K562 (cell line): ENCODE measurements around the gene INHBC. TPM values are rescaled to one million over a fixed set of nuclear protein-coding genes. Genes with fewer than 3 reads are reported as not detected.
A peak's percentile ranks its signal among the peaks of the same experiment; 100 is the strongest.

Source experiments
- ARNT ChIP-seq, 2 experiments: fragments of 450-650 bp; IDR thresholded peaks; 2 replicates each; pipeline ENCODE4 v1.6.1; 2016; ENCODE audit warnings: mild to moderate bottlenecking in 1 of 2
- ATF4 ChIP-seq: fragments of 450-650 bp; formaldehyde crosslinking; IDR thresholded peaks from 2 replicates; pipeline ENCODE4 v1.4.0; 2022; ENCODE audit warnings: mild to moderate bottlenecking, moderate library complexity
- BACH1 ChIP-seq: fragments of 200-800 bp; sonication (Bioruptor generic); IDR thresholded peaks from 2 replicates; pipeline ENCODE4 v1.6.1; 2016; ENCODE audit warnings: missing genetic modification characterization, missing compliant biosample characterization
- BHLHE40 ChIP-seq: IDR thresholded peaks from 2 replicates; pipeline ENCODE4 v1.6.1; 2011; ENCODE audit warnings: low read length, improper control_type of control experiment
- CEBPB ChIP-seq: fragments of 450-650 bp; IDR thresholded peaks from 2 replicates; pipeline ENCODE4 v1.6.1; 2016; ENCODE audit warnings: missing genetic modification characterization, missing compliant biosample characterization
- E2F3 ChIP-seq: fragments of 250-450 bp; sonication (Bioruptor Pico); IDR thresholded peaks from 2 replicates; pipeline ENCODE4 v1.4.0; 2020; ENCODE audit warnings: mild to moderate bottlenecking
- ETV5 ChIP-seq: sonication (generic); formaldehyde crosslinking; IDR thresholded peaks from 2 replicates; pipeline ENCODE4 v1.4.0; 2020; ENCODE audit warnings: low read depth, mild to moderate bottlenecking, missing genetic modification reagents
- LEF1 ChIP-seq: fragments of 450-650 bp; IDR thresholded peaks from 2 replicates; pipeline ENCODE4 v1.6.1; 2016; ENCODE audit warnings: mild to moderate bottlenecking
- MCM5 ChIP-seq: fragments of 450-650 bp; IDR thresholded peaks from 2 replicates; pipeline ENCODE4 v1.6.1; 2016; ENCODE audit warnings: low read depth
- NBN ChIP-seq: fragments of 450-650 bp; IDR thresholded peaks from 2 replicates; pipeline ENCODE4 v1.6.1; 2016; ENCODE audit warnings: low read depth, mild to moderate bottlenecking
- POLR3G ChIP-seq: IDR thresholded peaks from 2 replicates; pipeline ENCODE4 v1.6.1; 2011; ENCODE audit not compliant: insufficient read length, insufficient replicate concordance; ENCODE audit errors: extremely low read depth
- PURB ChIP-seq: sonication (generic); formaldehyde crosslinking; IDR thresholded peaks from 2 replicates; pipeline ENCODE4 v1.9.0; 2021; ENCODE audit warnings: low read depth, mild to moderate bottlenecking, missing genetic modification reagents
- RBM17 ChIP-seq: fragments of 200-400 bp; formaldehyde crosslinking; IDR thresholded peaks from 2 replicates; pipeline ENCODE4 v1.6.1; 2017; ENCODE audit warnings: low read depth, mild to moderate bottlenecking, low read length, borderline replicate concordance
- RBM34 ChIP-seq: fragments of 200-400 bp; formaldehyde crosslinking; IDR thresholded peaks from 2 replicates; pipeline ENCODE4 v1.6.1; 2018; ENCODE audit warnings: low read length, borderline replicate concordance; ENCODE audit not compliant: insufficient read depth
- SAFB2 ChIP-seq: fragments of 200-400 bp; formaldehyde crosslinking; IDR thresholded peaks from 2 replicates; pipeline ENCODE4 v1.6.1; 2018; ENCODE audit warnings: borderline replicate concordance, low read length, low read depth, moderate library complexity; ENCODE audit not compliant: severe bottlenecking
- TSC22D4 ChIP-seq: fragments of 450-650 bp; IDR thresholded peaks from 2 replicates; pipeline ENCODE4 v1.6.1; 2016; ENCODE audit warnings: missing genetic modification characterization, missing biosample characterization, control low read depth
- ZBTB26 ChIP-seq: fragments of 450-650 bp; formaldehyde crosslinking; IDR thresholded peaks from 2 replicates; pipeline ENCODE4 v1.4.0; 2022; ENCODE audit warnings: missing genetic modification characterization
- ZC3H11A ChIP-seq: IDR thresholded peaks from 2 replicates; pipeline ENCODE4 v1.6.1; 2012; ENCODE audit warnings: low read depth, low read length, improper control_type of control experiment
- ZNF316 ChIP-seq: fragments of 450-650 bp; IDR thresholded peaks from 2 replicates; pipeline ENCODE4 v1.6.1; 2016
- ZNF444 ChIP-seq: fragments of 250-450 bp; sonication (Bioruptor Pico); IDR thresholded peaks from 2 replicates; pipeline ENCODE4 v1.4.0; 2020; ENCODE audit warnings: mild to moderate bottlenecking, moderate library complexity
- ZNF561 ChIP-seq: fragments of 450-650 bp; formaldehyde crosslinking; conservative IDR thresholded peaks from 2 replicates; pipeline ENCODE4 v1.4.0; 2020; ENCODE audit warnings: mild to moderate bottlenecking, moderate library complexity
- polyA plus RNA-seq, 8 experiments: library from polyadenylated mRNA; depleted of rRNA in 4 of 8; stranded (reverse) in 5 of 8; unstranded in 3 of 8; fragments of >200 nt; fragmentation: Nextera tagmentation in 2 of 8; fragmentation: Illumina TruSeq in 1 of 8; extraction: Ambion mirVana in 2 of 8; extraction: Trizol in 1 of 8; gene quantifications; 2 replicates each; pipeline versions ENCODE4 v1.2.1 to v1.2.3, GENCODE V29; 2011 to 2014; ENCODE audit warnings: inconsistent platforms in 1 of 8, missing spikeins in 1 of 8
- total RNA-seq, 7 experiments: library from RNA; depleted of rRNA in 6 of 7; stranded (reverse); fragments of >200 nt in 6 of 7; fragmentation: Illumina TruSeq in 2 of 7; extraction: Trizol in 2 of 7; gene quantifications; 2 replicates each; pipeline versions ENCODE4 v1.2.1 to v1.2.3, GENCODE V29; 2011 to 2021; ENCODE audit warnings: low replicate concordance in 1 of 7
- TF ChIP-seq, protein P1 (sequence below): fragments of 250-450 bp; sonication (Bioruptor Pico); IDR thresholded peaks from 2 replicates; pipeline ENCODE4 v1.5.0; 2021
- TF ChIP-seq, protein P2 (sequence below): sonication (generic); formaldehyde crosslinking; IDR thresholded peaks from 2 replicates; pipeline ENCODE4 v1.9.0; 2022; ENCODE audit warnings: mild to moderate bottlenecking, missing genetic modification reagents
- TF ChIP-seq, protein P3 (sequence below): fragments of 450-650 bp; formaldehyde crosslinking; IDR thresholded peaks from 2 replicates; pipeline ENCODE4 v1.4.0; 2020; ENCODE audit warnings: mild to moderate bottlenecking, mixed read lengths

INHBC gene
- total and polyA plus RNA-seq, 9 of the 15 experiments (the other 6 are each of a cell fraction or from before 2014, with no cell fraction given) = 0.07 to 0.24 (median 0.15) TPM; not detected in 4

GRCh38 chr12:57459055-57459749 is 24.6 kb downstream of the INHBC start (continued):
- TF ChIP-seq ZBTB26 (CRISPR knock-in tag) = 0 out of 2 replicates have a peak, but pooled peaks have one; percentile 65
- no peak; the same call in 1 of the 2 replicates for TF ChIP-seq BHLHE40
- TF ChIP-seq ZNF561 (CRISPR knock-in tag) = no peak
- TF ChIP-seq, protein P1, sequence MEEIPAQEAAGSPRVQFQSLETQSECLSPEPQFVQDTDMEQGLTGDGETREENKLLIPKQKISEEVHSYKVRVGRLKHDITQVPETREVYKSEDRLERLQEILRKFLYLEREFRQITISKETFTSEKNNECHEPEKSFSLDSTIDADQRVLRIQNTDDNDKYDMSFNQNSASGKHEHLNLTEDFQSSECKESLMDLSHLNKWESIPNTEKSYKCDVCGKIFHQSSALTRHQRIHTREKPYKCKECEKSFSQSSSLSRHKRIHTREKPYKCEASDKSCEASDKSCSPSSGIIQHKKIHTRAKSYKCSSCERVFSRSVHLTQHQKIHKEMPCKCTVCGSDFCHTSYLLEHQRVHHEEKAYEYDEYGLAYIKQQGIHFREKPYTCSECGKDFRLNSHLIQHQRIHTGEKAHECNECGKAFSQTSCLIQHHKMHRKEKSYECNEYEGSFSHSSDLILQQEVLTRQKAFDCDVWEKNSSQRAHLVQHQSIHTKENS (CRISPR knock-in tag) = no peak
- TF ChIP-seq CEBPB (tag) = no peak
- no peak for TF ChIP-seq E2F3
- no peak for TF ChIP-seq PURB
- no peak for TF ChIP-seq LEF1
- TF ChIP-seq, protein P2, sequence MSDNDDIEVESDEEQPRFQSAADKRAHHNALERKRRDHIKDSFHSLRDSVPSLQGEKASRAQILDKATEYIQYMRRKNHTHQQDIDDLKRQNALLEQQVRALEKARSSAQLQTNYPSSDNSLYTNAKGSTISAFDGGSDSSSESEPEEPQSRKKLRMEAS (CRISPR knock-in tag) = peak; percentile 57
- TF ChIP-seq TSC22D4 = no peak
- no peak for TF ChIP-seq RBM34
- 0 out of 4 replicates have a peak, but pooled peaks of 1 of the 2 experiments have one; percentile 55 for TF ChIP-seq ARNT (IDR thresholded peaks at IDR 0.05)
- no peak for TF ChIP-seq POLR3G
- no peak; the same call in 1 of the 2 replicates for TF ChIP-seq ETV5 (CRISPR knock-in tag)
- no peak for TF ChIP-seq ZNF444 (CRISPR knock-in tag)
- no peak for TF ChIP-seq RBM17
- no peak for TF ChIP-seq MCM5
- no peak for TF ChIP-seq SAFB2
- TF ChIP-seq NBN = peak; percentile 46; the same call in 1 of the 2 replicates
- no peak for TF ChIP-seq ZNF316
- TF ChIP-seq, protein P3, sequence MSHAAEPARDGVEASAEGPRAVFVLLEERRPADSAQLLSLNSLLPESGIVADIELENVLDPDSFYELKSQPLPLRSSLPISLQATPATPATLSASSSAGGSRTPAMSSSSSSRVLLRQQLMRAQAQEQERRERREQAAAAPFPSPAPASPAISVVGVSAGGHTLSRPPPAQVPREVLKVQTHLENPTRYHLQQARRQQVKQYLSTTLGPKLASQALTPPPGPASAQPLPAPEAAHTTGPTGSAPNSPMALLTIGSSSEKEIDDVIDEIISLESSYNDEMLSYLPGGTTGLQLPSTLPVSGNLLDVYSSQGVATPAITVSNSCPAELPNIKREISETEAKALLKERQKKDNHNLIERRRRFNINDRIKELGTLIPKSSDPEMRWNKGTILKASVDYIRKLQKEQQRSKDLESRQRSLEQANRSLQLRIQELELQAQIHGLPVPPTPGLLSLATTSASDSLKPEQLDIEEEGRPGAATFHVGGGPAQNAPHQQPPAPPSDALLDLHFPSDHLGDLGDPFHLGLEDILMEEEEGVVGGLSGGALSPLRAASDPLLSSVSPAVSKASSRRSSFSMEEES (CRISPR knock-in tag) = no peak
- TF ChIP-seq ZC3H11A = no peak
- no peak for TF ChIP-seq BACH1 (tag)
- no peak for TF ChIP-seq ATF4 (CRISPR knock-in tag)
